ENCODE data around the gene OR6B3.

The OR6B3 gene

GRCh38 chr2:240018071-240018750 is 35.1 kb downstream of the OR6B3 start:
- ChIA-PET POLR2A (no interaction called here), CTCF (no interaction called here)
- DNase-seq (ENCODE audit: extremely low spot score), result no peak

DNA sequence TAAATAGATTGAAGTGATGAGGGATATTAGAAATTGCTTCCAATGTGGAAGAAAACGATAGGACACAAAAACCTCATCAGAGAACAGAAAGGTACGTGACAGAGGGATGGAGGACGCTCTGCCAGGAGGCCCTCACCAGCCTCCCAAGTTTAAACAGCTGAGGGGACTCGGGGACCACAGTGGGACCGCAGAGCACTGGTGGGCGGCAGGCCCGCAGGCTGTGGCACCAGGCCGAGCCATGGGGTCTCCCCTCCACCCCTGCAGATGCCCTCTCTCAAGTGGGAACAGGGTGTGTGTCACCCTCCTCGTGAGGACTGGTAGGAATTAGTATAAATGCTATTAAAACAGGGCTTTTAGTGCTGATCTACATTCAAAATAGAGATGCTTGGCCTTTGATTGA is 39.0 kb downstream of the OR6B3 start:
- POLR2A ChIA-PET, result no interaction called here
- CTCF ChIA-PET, result interaction anchor here (0.9 to 2.8 kb wide), 5 partner anchors 7 to 21 kb away, joined by 3 to 15 read pairs (median 5); partner anchors contain the start of gene NDUFA10
- DNase-seq (ENCODE audit: extremely low spot score), result no peak
- no peak for TF ChIP-seq CTCF (IDR thresholded peaks at IDR 0.05; ENCODE audit: control extremely low read depth, extremely low read depth, low read depth, missing control alignments)

More at GRCh38 chr2:240018071-240018750, 35.1 kb downstream of the OR6B3 start:
- TF ChIP-seq CTCF (IDR thresholded peaks at IDR 0.05; ENCODE audit: control extremely low read depth, extremely low read depth, low read depth, missing control alignments), result no peak

- TF ChIP-seq CTCF (IDR thresholded peaks at IDR 0.05; ENCODE audit: control extremely low read depth, extremely low read depth, low read depth, missing control alignments), result no peak
- ChIA-PET CTCF (interaction anchor here (1.0 to 2.8 kb wide), 6 partner anchors 8 to 22 kb away, joined by 3 to 15 read pairs (median 6); partner anchors contain the start of gene NDUFA10), POLR2A (interaction anchor here (0.5 kb wide), 1 partner anchor 11 kb away, joined by 7 read pairs; no protein-coding TSS in a partner anchor)
- no peak for DNase-seq (ENCODE audit: extremely low spot score)
Observed at GRCh38 chr2:240013343-240013742, 40.0 kb downstream of the OR6B3 start.

DNA sequence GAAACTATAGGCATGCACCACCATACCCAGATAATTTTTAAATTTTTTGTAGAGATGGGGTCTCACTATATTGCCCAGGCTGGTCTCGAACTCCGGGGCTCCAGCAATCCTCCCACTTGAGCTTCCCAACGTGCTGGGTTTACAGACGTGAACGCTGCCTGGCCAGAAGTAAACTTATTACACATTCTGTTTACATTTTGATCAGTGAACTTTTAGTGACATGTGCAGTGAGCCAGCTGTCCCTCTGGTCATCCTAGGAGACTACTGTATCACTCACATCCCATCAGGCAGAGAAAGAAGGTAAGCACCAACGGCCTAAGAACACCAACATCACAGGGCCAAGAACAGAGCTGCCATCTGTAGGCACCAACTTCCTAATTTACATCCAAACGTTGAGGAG is 50.3 kb downstream of the OR6B3 start:
- ChIA-PET POLR2A (no interaction called here), CTCF (interaction anchor here (1.2 to 2.4 kb wide), 3 partner anchors 11 to 19 kb away, joined by 3 to 12 read pairs (median 10); no protein-coding TSS in a partner anchor)
- DNase-seq (ENCODE audit: extremely low spot score), result no peak
- TF ChIP-seq CTCF (IDR thresholded peaks at IDR 0.05; ENCODE audit: control extremely low read depth, extremely low read depth, low read depth, missing control alignments), result no peak

GRCh38 chr2:240000671-240001070 is 52.6 kb downstream of the OR6B3 start:
- TF ChIP-seq CTCF (IDR thresholded peaks at IDR 0.05; ENCODE audit: control extremely low read depth, extremely low read depth, low read depth, missing control alignments), result no peak
- CTCF ChIA-PET, result interaction anchor here (1.2 to 3.0 kb wide), 2 partner anchors 9 to 21 kb away, joined by 4 to 18 read pairs; no protein-coding TSS in a partner anchor
- DNase-seq (ENCODE audit: extremely low spot score), result no peak
- POLR2A ChIA-PET, result no interaction called here

DNA sequence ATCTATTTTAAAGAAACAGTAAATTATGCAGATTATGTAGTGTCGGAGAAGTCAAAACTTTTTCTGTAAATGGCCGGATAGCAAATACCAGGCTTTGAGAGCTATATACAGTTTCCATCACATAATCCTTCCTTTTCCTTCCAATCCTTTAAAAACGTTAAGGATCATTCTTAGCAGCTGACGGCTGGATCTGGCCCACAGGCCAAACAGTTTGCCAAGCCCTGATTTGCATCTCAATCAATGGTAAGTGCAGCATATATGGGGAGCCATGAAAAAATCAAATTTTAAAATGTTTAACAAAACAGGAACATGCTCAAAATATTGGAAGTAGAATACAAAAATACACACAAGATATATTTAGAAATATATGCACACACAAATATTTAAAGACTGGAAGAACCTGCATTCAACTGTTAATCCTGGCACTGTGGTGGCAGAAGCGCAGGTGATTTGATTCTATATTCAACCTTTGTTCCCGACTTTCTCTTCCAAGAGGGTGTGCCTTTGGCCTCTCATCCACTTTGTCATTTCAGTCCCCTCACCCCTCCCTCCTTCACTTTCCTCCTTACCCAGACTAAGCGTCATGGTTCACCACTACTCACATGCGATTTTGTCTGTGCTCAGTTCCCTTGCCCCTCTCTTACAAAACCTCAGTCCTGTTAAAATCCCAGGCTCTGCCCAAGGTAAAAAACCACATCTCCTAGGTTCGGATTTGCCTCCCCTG is 55.5 kb downstream of the OR6B3 start:
- CTCF ChIA-PET, result interaction anchor here (1.0 to 1.6 kb wide), 3 partner anchors 11 to 24 kb away, joined by 3 to 4 read pairs (median 3); no protein-coding TSS in a partner anchor
- POLR2A ChIA-PET, result no interaction called here
- no peak for TF ChIP-seq CTCF (IDR thresholded peaks at IDR 0.05; ENCODE audit: control extremely low read depth, extremely low read depth, low read depth, missing control alignments)
- DNase-seq (ENCODE audit: extremely low spot score), result no peak
